IMR-90 (cell line): ENCODE measurements around the gene RUSC1. TPM values are rescaled to one million over a fixed set of nuclear protein-coding genes. Genes with fewer than 3 reads are reported as not detected.

ENCODE experiments used
- ATAC-seq: fragments of 200-7000 bp; cut with Tn5 transposase; 2 replicates; pipeline ENCODE4 v1.9.1; 2020; ENCODE audit warnings: low read depth, mild to moderate bottlenecking, moderate library complexity
- BruUV-seq: library from RNA; stranded (reverse); fragments of 400-500 nt; replicated peaks from 2 replicates; lab custom pipeline; 2021; lab: Mats Ljungman, UMichigan
- CTCF ChIA-PET: fragments of 300-600 bp; formaldehyde crosslinking; extraction: SDS; loops from one replicate; lab custom pipeline; 2021; ENCODE audit warnings: antibody characterized with exemption; lab: Yijun Ruan, JAX
- POLR2A ChIA-PET: fragments of 300-600 bp; sonication (Branson Sonifier 250); formaldehyde crosslinking; loops from one replicate; lab custom pipeline; 2022; ENCODE audit warnings: antibody characterized with exemption; ENCODE audit not compliant: unreplicated experiment; lab: Charles Lee
- DNase-seq: peaks from one replicate; pipeline ENCODE4 v3.0.0; 2013
- H2AFZ ChIP-seq: replicated peaks from 2 replicates; pipeline ENCODE3; 2013; ENCODE audit warnings: low read length, mild to moderate bottlenecking; ENCODE audit not compliant: poor library complexity
- H2AK5ac ChIP-seq: 2 replicates; pipeline ENCODE4 v1.6.1; 2013; ENCODE audit warnings: low read depth, low read length, inconsistent platforms
- H2AK9ac ChIP-seq: replicated peaks from 2 replicates; pipeline ENCODE3; 2013; ENCODE audit warnings: mild to moderate bottlenecking, low read depth, low read length, moderate library complexity; ENCODE audit not compliant: poor library complexity
- H2BK120ac ChIP-seq: 2 replicates; pipeline ENCODE4 v1.6.1; 2013; ENCODE audit warnings: low read depth, low read length, inconsistent platforms
- H2BK15ac ChIP-seq: 3 replicates; pipeline ENCODE4 v1.6.1; 2013; ENCODE audit warnings: low read depth, low read length, inconsistent platforms
- H2BK20ac ChIP-seq: 2 replicates; pipeline ENCODE4 v1.6.1; 2013; ENCODE audit warnings: low read depth, mild to moderate bottlenecking, inconsistent platforms, low read length, moderate library complexity
- H2BK5ac ChIP-seq: 2 replicates; pipeline ENCODE4 v1.6.1; 2013; ENCODE audit warnings: mild to moderate bottlenecking, low read depth, low read length, inconsistent platforms; ENCODE audit not compliant: poor library complexity, severe bottlenecking
- H3K14ac ChIP-seq: replicated peaks from 2 replicates; pipeline ENCODE4 v1.6.1; 2013; ENCODE audit warnings: low read depth, low read length, inconsistent platforms
- H3K18ac ChIP-seq: 2 replicates; pipeline ENCODE4 v1.6.1; 2013; ENCODE audit warnings: low read depth, low read length, control low read depth
- H3K23ac ChIP-seq: 2 replicates; pipeline ENCODE4 v1.6.1; 2013; ENCODE audit warnings: low read depth, low read length, inconsistent platforms
- H3K27ac ChIP-seq: 2 replicates; pipeline ENCODE4 v1.5.1; 2013; ENCODE audit warnings: mild to moderate bottlenecking, control low read depth, low read length; ENCODE audit not compliant: insufficient read depth
- H3K27me3 ChIP-seq: 2 replicates; pipeline ENCODE4 v1.6.1; 2013; ENCODE audit warnings: low read length; ENCODE audit not compliant: control insufficient read depth, insufficient read depth
- H3K36me3 ChIP-seq: 2 replicates; pipeline ENCODE4 v1.6.1; 2013; ENCODE audit warnings: low read length, mixed read lengths; ENCODE audit not compliant: control insufficient read depth, insufficient read depth
- H3K4ac ChIP-seq: 2 replicates; pipeline ENCODE4 v1.6.1; 2013; ENCODE audit warnings: low read depth, low read length, inconsistent platforms
- H3K4me1 ChIP-seq: 2 replicates; pipeline ENCODE4 v1.6.1; 2013; ENCODE audit warnings: low read length, mixed read lengths; ENCODE audit not compliant: control insufficient read depth, insufficient read depth
- H3K4me2 ChIP-seq: 2 replicates; pipeline ENCODE4 v1.6.1; 2013; ENCODE audit warnings: low read depth, mild to moderate bottlenecking, control low read depth, low read length, moderate library complexity
- H3K4me3 ChIP-seq: 2 replicates; pipeline ENCODE4 v1.5.1; 2013; ENCODE audit warnings: low read depth, mild to moderate bottlenecking, control low read depth, low read length, moderate library complexity; ENCODE audit not compliant: insufficient read depth
- H3K56ac ChIP-seq: 2 replicates; pipeline ENCODE4 v1.6.1; 2013; ENCODE audit warnings: low read length, inconsistent platforms; ENCODE audit not compliant: insufficient read depth; ENCODE audit errors: extremely low read depth
- H3K79me1 ChIP-seq, 2 experiments: 2 replicates each; pipeline ENCODE4 v1.6.1; 2013; ENCODE audit warnings: low read length in 2 of 2, inconsistent platforms in 1 of 2, low read depth in 1 of 2
- H3K9ac ChIP-seq: 2 replicates; pipeline ENCODE4 v1.6.1; 2013; ENCODE audit warnings: low read depth, low read length, control low read depth
- H3K9me1 ChIP-seq: 2 replicates; pipeline ENCODE4 v1.6.1; 2013; ENCODE audit warnings: low read length, inconsistent platforms; ENCODE audit not compliant: insufficient read depth
- H3K9me3 ChIP-seq: 2 replicates; pipeline ENCODE4 v1.6.1; 2013; ENCODE audit warnings: low read length; ENCODE audit not compliant: control insufficient read depth, insufficient read depth
- H4K20me1 ChIP-seq: 2 replicates; pipeline ENCODE4 v1.6.1; 2013; ENCODE audit warnings: low read length, inconsistent platforms; ENCODE audit not compliant: insufficient read depth
- H4K5ac ChIP-seq: 2 replicates; pipeline ENCODE4 v1.6.1; 2013; ENCODE audit warnings: mild to moderate bottlenecking, low read depth, low read length, control low read depth
- H4K8ac ChIP-seq, 2 experiments: 2 replicates each; pipeline ENCODE4 v1.6.1; 2013; ENCODE audit warnings: low read depth in 2 of 2, low read length in 2 of 2, control low read depth in 1 of 2, inconsistent platforms in 1 of 2
- H4K91ac ChIP-seq: 2 replicates; pipeline ENCODE4 v1.6.1; 2013; ENCODE audit warnings: low read depth, low read length, inconsistent platforms; ENCODE audit not compliant: insufficient read depth
- MXI1 ChIP-seq: IDR thresholded peaks from 2 replicates; pipeline ENCODE4 v1.6.1; 2012; ENCODE audit warnings: low read depth, mild to moderate bottlenecking, low read length, moderate library complexity, borderline replicate concordance
- RCOR1 ChIP-seq: IDR thresholded peaks from 2 replicates; pipeline ENCODE4 v1.6.1; 2012; ENCODE audit warnings: mild to moderate bottlenecking, low read length, improper control_type of control experiment; ENCODE audit not compliant: insufficient replicate concordance
- WGBS, 2 experiments: methylation state at CpG; one replicate each; pipeline versions ENCODE4 v1.1.5 to v1.1.7; 2013; ENCODE audit warnings: missing lambda C conversion rate in 2 of 2; ENCODE audit not compliant: insufficient read length in 1 of 2; ENCODE audit errors: extremely low coverage in 2 of 2; 5-methylcytosine and 5-hydroxymethylcytosine counted together
- dilution Hi-C: fragments of 300-500 bp; cut with HindIII; formaldehyde crosslinking; loops from one replicate; pipeline ENCODE4 v1.14.3; 2018; ENCODE audit warnings: low sequenced_read_pairs; ENCODE audit not compliant: unreplicated experiment
- in situ Hi-C: fragments of 300-500 bp; cut with MboI; formaldehyde crosslinking; loops from 3 replicates; pipeline ENCODE4 v1.14.3; 2019; ENCODE audit warnings: low sequenced_read_pairs, inconsistent platforms, mixed read lengths
- intact Hi-C: fragments of 100-400 bp; cut with micrococcal nuclease; formaldehyde crosslinking; loops from 2 replicates; pipeline ENCODE4 v1.10.0; 2022
- polyA plus RNA-seq, 3 experiments: library from polyadenylated mRNA; depleted of rRNA; stranded (reverse); fragments of >200 nt; gene quantifications; 2 replicates each; pipeline ENCODE4 v1.2.3, GENCODE V29; 2012; ENCODE audit warnings: low replicate concordance in 1 of 3
- total RNA-seq: library from RNA; depleted of rRNA; stranded (reverse); fragments of >200 nt; gene quantifications from 2 replicates; pipeline ENCODE4 v1.2.3, GENCODE V29; 2012

RUSC1 gene
- total and polyA plus RNA-seq, 2 of the 4 experiments (the other 2 are of a cell fraction), result 4.1 to 31.4 TPM

DNA sequence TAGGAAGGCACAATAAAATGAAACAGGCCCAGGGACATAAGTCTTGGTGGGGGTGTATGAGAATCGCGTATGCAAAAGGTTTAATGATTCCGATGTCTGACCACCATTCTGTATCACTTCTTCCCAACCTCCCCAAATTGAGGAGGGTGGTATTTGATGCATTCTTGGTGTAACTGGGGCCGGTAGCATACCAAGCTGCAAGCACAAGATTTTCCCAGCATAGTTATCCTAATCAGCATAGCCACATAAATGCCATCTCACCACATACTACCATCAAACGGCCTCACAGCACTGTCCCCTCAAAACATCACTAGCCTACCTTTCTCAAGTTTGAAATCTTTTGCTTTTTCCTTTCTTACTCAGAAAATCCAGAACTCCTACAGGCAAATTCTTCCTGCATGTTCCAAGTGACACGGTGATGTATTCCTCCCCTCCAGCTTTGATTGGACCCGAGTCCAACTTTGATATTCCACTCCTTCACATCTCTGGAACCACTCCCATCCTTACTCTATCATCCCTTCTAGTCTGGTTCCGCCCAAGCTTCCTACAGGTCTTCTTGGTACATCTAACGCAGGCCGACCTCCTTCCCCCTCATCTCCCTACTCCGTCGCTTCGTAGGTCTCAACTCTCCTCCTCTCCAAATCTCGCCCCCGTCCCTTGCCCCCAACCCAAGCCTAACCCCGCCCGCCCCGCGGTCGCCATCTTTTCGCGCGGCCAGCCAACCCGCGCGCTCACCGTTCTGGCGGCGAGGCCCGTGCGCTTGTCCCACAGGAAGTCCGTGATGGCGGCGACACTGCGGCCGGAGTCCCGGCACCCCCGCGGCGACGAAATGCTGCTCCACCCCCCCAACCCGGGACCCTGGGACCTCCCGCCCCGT is 48.0 kb upstream of the RUSC1 start:
- peaks cover 20 to 51% of the 10 kb centered on the region in 2 experiments for H3K79me1 ChIP-seq
- peak overlapping the region; percentile 78 for H4K5ac ChIP-seq
- H3K4me3 ChIP-seq, result peak overlapping the region; percentile 89
- no peaks in the 10 kb centered on the region for H3K9me3 ChIP-seq
- H2BK20ac ChIP-seq, result no peak overlapping the region
- peak overlapping the region; percentile 49 for H3K56ac ChIP-seq
- BruUV-seq, result TSS peak; percentile 55
- H2BK5ac ChIP-seq, result peak overlapping the region; percentile 64
- H3K4me2 ChIP-seq, result peak overlapping the region; percentile 84
- peak overlapping the region; percentile 88 for H3K14ac ChIP-seq
- peak overlapping the region; percentile 91 for H3K23ac ChIP-seq
- H3K9ac ChIP-seq, result peak overlapping the region; percentile 89
- H3K27me3 ChIP-seq, result no peaks in the 10 kb centered on the region
- H2BK120ac ChIP-seq, result no peak overlapping the region; the same call in 1 of the 2 replicates
- peak overlapping the region; percentile 71 for H2AK9ac ChIP-seq
- dilution Hi-C loops (no loop called here), in situ Hi-C loops (no loop called here), intact Hi-C loops (loop anchor here (2.0 kb wide), 1 partner anchor 50 kb away; no protein-coding TSS in a partner anchor)
- H3K4me1 ChIP-seq, result no peaks in the 10 kb centered on the region; the same call in 1 of the 2 replicates
- ATAC-seq (peak; percentile 43), DNase-seq (peak; percentile 67)
- peaks cover 27% of the 10 kb centered on the region for H3K36me3 ChIP-seq
- 0% methylated on average over 8 of the region's 44 CpGs; no CpG with 5 or more reads in 1 of the 2 experiments for WGBS, 2 experiments
- H3K9me1 ChIP-seq, result peaks cover 11% of the 10 kb centered on the region
- peak overlapping the region; percentile 90 for H3K4ac ChIP-seq
- peaks cover 14% of the 10 kb centered on the region; the same call in 1 of the 2 replicates for H4K20me1 ChIP-seq
- CTCF ChIA-PET, result interaction anchor here (1.0 to 1.3 kb wide), 3 partner anchors 10 to 100 kb away, joined by 3 to 4 read pairs (median 3); partner anchors contain the start of genes KRTCAP2 and SCAMP3
- peak overlapping the region; percentile 55 for H3K18ac ChIP-seq
- H4K8ac ChIP-seq, result peak overlapping the region; percentile 48 to 90; a peak in 3 of 4 replicates
- H4K91ac ChIP-seq, result peak overlapping the region; percentile 59; the same call in 1 of the 2 replicates
- no peak overlapping the region for H2BK15ac ChIP-seq
- peak overlapping the region; percentile 89 for H3K27ac ChIP-seq
- TF ChIP-seq MXI1 (0 out of 2 replicates have a peak, but pooled peaks have one; percentile 14), RCOR1 (no peak)
- POLR2A ChIA-PET, result interaction anchor here (1.1 kb wide), 1 partner anchor 136 kb away, joined by 3 read pairs; no protein-coding TSS in a partner anchor
- H2AFZ ChIP-seq, result peak overlapping the region; percentile 63
- peak overlapping the region; percentile 76 for H2AK5ac ChIP-seq
